AG09309 (cell line): Measurements from ENCODE around the gene PTPRN2.

Experiments
- DNase-seq: peaks from one replicate; pipeline ENCODE4 v3.0.0-alpha.2; 2010; ENCODE audit warnings: low read depth
- H3K4me3 ChIP-seq: 2 replicates; pipeline ENCODE4 v1.5.1; 2011; ENCODE audit warnings: mild to moderate bottlenecking, low read depth, low read length, moderate library complexity; ENCODE audit not compliant: control insufficient read depth
- CTCF ChIP-seq: IDR thresholded peaks from 2 replicates; pipeline ENCODE4 v1.5.1; 2011; ENCODE audit warnings: mild to moderate bottlenecking, low read depth, low read length, inconsistent platforms; ENCODE audit not compliant: insufficient read depth, control insufficient read depth; ENCODE audit errors: missing control alignments

PTPRN2 gene

DNA sequence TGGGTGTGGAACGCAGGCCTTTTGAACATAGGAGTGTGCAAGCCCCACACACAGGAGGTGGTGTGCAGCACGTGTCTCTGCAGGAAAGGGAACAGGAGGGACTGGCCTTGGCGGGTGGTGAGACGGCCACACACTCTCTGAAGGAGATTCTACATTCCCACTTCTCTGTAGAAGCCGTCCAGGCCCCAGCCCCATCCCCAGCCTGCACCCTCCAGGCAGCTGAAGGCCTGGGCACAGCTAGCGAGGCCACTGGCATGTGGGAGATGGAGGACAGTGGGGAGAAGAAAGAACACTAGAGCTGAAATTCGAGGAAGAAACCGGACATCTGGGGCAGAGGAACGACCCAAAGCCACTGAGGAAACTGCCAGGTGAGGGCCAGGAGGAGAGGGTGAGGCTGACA is 743.5 kb downstream of the PTPRN2 start:
- no peak overlapping the region for H3K4me3 ChIP-seq
- DNase-seq = no peak
- no peak for TF ChIP-seq CTCF

DNA sequence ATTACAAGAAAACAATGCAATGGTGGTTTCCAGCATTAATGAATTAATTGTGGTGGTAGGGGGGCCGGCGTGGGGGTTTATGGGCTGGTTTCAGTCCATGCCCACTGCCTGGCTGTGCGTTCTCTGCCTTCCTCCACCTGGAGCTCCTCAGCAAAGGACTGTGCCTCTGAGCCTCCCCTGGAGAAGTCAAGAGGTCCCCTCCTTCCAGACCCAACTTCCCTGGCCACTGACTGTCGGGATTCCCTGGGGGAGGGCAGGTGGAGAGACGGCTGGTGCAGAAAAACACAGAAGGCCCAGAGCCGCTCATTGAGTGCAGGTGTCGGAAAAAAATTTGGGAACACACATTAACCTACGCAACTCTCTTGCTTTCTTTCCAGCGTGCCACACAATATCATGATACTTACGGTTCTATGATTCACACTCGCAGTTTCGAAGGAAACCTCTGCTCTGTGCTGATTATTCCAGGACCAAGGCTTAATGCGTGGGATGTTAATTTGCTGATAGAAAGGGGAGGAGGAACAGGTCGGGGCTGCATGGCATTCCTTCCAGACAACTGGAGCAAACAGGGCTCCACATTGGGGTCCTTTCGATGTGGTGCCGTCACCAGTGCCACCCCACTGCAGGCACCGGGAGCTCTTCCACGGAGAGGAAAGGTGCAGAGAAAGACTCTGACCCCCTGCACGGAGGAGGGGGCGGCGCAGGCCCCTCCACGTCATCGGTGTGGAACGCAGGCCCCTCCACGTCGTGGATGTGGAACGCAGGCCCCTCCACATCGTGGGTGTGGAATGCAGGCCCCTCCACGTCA is 744.1 kb downstream of the PTPRN2 start:
- TF ChIP-seq CTCF = no peak
- H3K4me3 ChIP-seq = no peak overlapping the region
- no peak for DNase-seq

- no peak for DNase-seq
- no peak overlapping the region for H3K4me3 ChIP-seq
- TF ChIP-seq CTCF = no peak
These were observed 745.8 kb downstream of the PTPRN2 start for GRCh38 chr7:157841773-157842370.

GRCh38 chr7:157840914-157841772 is 746.5 kb downstream of the PTPRN2 start:
- no peak for DNase-seq
- TF ChIP-seq CTCF = no peak
- no peak overlapping the region for H3K4me3 ChIP-seq

DNA sequence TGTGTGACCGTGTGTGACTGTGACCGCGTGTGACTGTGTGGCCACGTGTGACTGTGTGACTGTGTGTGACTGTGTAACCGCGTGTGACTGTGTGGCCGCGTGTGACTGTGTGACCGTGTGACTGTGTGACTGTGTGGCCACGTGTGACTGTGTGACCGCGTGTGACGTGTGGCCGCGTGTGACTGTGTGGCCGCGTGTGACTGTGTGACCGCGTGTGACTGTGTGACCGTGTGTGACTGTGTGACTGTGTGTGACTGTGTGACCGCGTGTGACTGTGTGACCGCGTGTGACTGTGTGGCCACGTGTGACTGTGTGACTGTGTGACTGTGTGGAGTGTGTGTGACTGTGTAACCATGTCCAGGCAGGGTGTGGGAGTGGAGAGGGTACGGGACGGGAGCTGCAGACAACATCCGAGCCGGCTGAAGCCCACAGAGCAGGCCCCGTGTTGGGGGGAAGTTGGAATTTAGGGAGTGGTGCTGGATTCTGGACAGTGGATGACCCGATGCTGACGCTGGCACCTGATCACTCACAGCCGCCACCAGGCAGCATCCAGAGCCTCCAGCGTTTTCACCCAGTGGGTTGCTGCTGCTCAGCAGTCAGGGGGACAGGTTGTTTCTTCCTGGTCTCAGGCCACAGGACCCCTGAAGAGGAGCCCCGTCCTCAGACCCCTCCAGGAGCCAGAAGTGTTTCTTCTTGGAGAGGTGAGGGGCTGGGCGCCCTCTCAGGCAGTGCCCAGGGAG is 747.3 kb downstream of the PTPRN2 start:
- TF ChIP-seq CTCF = no peak
- no peak overlapping the region for H3K4me3 ChIP-seq
- no peak for DNase-seq

DNA sequence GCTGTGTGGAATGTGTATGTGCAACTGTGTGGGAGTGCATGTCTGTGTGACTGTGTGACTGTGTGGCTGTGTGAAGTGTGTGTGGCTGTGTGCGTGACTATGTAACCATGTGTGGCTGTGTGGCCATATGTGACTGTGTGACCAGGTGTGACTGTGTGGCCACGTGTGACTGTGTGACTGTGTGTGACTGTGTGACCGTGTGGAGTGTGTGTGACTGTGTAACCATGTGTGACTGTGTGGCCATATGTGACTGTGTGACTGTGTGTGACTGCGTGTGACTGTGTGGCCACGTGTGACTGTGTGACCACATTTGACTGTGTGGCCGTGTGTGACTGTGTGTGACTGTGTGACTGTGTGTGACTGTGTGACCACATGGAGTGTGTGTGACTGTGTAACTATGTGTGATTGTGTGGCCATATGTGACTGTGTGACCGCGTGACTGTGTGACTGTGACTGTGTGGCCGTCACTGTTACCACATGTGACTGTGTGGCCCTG is 747.9 kb downstream of the PTPRN2 start:
- no peak overlapping the region for H3K4me3 ChIP-seq

More for the DNA sequence above, 747.9 kb downstream of the PTPRN2 start:
- no peak for TF ChIP-seq CTCF
- no peak for DNase-seq
